Measurements from ENCODE around the gene GMCL2.
"Not testable (repeated sequence)": the region's sequence is repeated elsewhere in the genome, so short reads cannot be mapped to it uniquely, and the experiment has no call there.

Gene GMCL2

DNA sequence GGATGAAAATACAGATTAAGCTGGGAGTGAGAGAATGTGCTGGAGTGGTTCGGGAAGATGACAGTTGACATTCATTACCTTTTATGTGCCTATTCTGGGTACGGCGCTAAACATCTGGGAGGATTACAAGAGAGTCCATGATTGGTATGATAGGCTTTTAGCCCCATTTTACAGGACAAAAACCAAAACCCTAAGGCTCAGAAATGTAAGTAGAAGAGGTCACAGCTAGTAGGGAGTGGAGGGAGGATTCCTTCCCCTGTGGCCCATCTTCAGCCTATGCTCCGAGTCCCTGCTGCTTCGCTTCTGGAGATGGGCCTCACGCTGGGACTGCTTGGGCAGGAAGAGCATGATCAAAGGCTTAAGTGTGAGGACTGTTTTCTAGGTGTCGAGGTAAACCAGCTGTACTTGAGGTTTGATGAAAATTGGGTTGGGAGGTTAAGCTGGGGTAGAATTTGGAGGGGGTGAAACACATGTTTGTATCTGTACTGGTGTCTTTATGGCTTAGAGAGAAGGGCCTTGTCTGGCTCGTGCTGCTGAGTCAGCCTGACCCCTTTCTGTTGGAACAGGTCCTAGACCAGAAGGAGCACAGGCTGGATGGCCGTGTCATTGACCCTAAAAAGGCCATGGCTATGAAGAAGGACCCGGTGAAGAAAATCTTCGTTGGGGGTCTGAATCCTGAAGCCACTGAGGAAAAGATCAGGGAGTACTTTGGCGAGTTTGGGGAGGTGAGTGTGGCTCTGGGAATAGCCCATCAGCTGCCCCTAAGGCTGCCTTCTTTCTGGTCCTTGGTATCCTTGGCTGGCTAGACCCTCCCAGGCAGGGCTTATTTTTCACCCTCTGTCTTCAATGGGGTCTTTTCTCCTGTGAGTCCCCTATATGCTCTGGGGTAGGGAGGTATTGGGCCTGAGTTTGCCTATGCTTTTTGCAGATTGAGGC, 19.3 kb upstream of the GMCL2 start:
- no peak for DNase-seq (ENCODE audit: low read depth in 2 of 2)

DNA sequence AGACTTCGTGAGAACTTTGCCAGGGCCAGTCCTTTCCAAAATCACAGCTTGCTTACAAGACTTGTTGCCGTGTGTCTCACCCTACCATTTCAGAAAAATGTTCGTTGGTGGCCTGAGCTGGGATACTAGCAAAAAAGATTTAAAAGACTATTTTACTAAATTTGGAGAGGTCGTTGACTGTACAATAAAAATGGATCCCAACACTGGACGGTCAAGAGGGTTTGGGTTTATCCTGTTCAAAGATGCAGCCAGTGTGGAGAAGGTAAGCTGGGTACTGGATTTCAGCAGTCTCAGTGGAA, 18.5 kb upstream of the GMCL2 start:
- DNase-seq (ENCODE audit: low read depth in 2 of 2): no peak

DNA sequence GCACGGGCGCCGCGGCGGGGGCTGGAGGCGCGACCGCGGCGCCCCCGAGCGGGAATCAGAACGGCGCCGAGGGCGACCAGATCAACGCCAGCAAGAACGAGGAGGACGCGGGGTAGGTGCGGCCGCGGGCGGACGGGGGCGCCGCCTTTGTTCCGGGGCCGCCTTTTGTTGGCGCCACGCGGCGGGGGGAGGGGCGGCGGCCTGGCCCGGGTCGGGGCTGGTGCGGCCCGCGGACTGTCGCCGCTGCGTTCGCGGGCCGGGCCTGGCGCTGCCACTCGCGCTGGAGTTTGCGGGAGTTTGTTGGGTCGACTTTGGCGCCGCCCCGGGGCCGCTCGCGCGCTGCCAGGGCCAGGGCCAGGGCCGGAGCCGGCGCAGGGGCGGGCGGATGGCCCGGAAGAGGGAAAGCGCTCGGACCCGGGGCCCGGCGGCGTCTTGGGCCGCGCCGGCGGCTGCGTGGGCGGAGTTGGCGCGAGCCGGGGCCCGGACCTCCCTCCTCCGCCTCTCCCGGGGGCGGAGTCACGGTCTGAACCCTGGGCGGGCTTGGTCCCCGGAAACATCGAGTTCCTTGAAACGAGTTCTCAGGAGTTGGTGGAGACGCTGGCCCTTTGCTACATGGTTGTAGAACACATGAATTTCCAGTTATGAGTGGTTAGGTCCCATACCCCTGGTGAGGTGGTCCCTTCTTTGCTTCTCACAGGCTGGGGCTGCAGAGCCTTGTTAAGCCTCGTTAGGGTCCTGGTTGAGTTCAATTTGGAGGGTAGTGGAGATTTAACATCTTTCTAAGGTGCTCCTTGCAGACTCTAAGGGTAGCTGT, 18.0 kb upstream of the GMCL2 start:
- DNase-seq (ENCODE audit: low read depth in 2 of 2): peak; percentile 37 to 42

DNA sequence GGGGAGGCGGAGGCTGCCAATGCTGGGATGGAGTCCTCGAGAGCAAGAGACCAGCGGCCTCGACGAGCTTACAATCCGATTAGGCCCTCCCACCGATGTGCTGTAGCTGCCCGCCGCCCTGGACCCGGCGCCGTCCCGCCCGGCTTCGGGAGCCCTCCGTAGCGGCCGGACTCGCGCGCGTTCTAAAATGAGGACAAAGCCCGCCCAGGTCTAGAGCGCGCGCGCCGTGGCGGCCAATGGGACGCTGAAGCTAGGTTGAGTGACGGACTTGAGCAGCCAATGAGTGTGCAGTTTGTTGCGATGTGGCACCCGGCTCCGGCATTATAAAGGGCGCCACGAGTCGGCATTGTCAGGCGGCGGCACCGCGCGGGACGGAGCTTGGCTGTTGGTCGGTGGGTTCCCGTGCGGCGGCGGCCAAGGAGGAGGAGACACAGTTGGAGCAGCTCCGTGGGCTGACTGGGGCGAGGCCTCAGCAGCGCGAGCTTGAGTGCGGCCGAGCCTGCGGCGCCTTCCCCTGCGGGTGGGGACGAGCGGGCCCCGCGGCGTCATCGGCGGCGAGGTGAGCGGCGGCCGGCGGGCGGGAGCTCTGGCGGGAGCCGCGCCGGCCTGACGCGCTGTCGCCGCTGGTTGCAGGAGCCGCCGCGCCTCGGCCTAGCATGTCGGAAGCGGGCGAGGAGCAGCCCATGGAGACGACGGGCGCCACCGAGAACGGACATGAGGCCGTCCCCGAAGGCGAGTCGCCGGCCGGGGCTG, 17.2 kb upstream of the GMCL2 start, which contains the start of gene HNRNPAB:
HNRNPAB (plus strand) TSS at position 352 of the 753 bp plus-strand sequence; CDS start at position 657, 305 bp downstream.
- peak; percentile 92 to 93 for DNase-seq (ENCODE audit: low read depth in 2 of 2)

DNA sequence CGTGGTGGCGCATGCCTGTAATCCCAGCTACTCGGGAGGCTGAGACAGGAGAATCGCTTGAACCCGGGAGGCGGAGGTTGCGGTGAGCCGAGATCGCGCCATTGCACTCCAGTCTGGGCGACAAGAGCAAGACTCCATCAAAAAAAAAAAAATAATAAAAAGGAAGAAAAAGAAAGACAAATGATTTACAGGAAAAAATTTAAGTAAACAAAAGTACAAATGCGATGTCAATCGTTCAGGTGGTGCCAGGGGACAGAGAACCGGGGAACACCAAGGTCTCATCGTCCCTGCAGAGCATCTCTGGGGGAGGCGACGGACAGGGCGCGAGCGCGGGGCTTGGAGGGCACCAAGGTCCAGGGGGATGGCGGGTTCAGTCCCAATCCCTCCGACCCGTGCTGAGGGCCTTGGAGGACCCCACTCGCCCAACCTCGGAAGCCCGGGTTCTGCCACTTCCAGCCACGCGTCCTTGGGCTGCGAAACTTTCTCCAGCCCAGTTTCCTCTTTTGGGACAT, 16.6 kb upstream of the GMCL2 start:
- no peak for DNase-seq (ENCODE audit: low read depth in 2 of 2)

DNA sequence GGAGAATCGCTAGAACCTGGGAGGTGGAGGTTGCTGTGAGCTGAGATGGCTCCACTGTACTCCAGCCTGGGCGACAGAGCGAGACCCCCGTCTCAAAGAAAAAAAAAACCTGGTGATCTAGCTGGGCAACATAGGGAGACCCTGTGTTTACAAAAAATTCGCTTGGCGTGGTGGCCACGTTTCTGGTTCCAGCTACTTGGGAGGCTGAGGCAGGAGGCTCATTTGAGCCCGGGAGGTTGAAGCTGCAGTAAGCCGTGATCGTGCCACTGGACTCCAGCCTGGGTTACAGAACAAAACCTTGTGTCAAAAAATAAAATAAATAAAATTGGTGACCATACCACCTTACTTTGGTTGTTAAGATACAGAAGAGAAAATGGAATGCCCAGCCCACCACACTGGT, 15.4 kb upstream of the GMCL2 start:
- DNase-seq (ENCODE audit: low read depth in 2 of 2): no peak

DNA sequence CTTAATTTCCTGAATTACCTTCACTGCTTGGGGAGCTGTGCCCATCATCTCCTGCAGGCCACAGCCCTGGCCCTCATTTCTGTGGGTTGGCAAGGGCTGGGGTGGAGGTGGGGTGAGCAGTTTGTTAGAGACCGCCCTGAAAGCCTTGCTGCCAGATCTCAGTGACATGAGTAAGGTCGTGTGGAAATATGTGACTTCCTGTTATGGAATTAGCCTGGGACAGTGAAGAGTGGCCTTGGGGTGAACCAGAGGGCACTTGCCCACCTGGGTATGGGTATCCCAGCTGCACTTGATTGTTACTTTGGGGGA, 14.7 kb upstream of the GMCL2 start:
- no peak for DNase-seq (ENCODE audit: low read depth in 2 of 2)

DNA sequence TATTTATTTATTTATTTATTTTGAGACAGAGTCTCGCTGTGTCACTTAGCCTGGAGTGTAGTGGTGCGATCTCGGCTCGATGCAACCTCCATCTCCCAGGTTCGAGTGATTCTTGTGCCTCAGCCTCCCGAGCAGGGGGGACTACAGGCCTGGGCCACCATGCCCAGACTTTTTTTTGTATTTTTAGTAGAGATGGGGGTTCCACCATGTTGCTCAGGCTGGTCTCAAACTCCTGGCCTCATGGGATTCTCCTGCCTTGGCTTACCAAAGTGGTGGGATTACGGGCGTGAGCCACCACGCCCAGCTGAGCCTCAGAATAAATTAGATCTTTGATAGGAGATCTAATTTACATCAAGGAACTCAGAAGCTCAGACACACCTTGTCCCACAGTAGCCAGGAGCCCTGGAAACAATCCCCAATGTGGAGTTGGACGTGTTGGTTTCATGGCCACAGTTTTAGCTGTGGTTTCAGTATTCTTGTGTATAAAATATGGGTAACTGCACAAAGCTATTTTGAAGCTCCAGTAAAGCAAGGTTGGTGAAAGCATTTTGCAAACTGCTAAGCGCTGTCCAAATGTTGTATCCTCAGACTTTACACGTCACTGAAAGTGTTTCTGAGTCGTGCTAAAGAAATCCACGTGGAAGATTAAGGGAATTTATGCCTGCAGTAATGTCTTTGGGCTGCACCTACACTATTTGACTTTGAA, 14.2 kb upstream of the GMCL2 start:
- DNase-seq (ENCODE audit: low read depth in 2 of 2): no peak

DNA sequence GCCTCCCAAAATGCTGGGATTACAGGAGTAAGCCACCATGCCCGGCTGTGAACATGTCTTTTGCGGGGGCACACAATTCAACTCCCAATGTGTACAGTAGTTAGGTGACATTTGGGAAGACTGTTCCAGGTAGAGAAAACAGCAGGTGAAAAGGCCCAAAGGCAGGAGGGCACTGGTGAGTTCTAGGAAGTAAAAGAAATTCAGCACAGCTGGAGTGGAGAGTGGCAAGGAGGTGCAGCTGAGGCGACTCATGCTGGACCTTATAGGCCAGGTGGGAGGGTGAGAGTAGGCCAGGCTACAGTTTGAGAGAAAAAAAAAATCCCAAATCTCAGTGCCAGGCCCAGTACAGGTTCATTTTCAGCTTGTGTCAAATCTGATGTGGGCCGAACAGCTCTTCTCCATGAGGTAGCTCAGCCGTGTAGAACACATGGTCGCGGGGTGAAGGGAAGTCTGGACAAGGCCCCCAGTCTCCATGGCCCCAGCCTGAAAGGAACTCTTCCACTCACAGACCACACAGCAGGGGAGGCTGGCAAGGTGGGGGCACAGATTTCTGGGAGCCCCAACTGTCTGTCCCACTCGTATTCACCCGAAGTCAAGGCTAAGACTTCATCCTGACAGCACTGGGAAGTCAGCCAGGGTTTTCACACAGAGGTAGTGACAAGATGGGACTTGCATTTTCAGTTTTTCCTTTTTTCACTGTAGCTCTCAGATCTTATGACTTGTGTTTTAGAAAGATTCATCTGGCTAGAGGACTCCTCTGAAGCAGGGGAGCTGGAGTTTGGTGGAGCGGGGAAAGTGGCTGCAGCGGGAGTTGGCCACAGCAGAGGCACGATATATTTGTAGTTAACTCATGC, 12.6 kb upstream of the GMCL2 start:
- DNase-seq (ENCODE audit: low read depth in 2 of 2): no peak

DNA sequence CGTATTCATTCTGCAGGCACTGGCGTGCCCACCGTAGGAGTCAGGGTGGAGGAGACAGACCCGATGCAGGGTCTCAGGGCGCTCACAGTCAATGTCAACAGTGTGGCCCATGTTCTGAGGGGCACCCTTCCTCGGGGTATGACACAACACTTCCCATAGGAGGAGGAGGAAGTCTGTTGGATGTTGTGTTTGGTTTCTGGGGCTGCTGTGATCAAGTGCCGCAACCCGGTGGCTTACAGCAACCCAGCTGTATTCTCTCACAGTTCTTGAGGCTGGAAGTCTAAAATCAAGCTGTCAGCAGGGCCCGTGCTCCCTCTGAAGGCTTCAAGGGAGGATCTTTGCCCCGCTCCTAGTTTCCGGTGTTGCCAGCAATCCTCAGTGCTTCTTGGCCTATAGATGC, 11.5 kb upstream of the GMCL2 start:
- no peak for DNase-seq (ENCODE audit: low read depth in 2 of 2)

DNA sequence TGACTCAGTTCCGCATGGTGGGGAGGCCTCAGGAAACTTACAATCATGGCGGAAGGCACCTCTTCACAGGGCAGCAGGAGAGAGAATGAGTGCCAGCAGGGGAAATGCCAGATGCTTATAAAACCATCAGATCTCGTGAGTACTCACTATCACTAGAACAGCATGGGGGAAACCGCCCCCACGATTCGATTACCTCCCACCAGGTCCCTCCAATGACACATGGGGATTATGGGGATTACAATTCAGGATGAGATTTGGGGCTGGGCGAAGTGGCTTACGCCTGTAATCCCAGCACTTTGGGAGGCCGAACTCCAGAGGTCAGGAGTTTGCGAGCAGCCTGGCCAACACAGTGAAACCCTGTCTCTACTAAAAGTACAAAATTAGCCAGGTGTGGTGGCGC, 11.0 kb upstream of the GMCL2 start:
- DNase-seq (ENCODE audit: low read depth in 2 of 2): not testable (repeated sequence)

DNA sequence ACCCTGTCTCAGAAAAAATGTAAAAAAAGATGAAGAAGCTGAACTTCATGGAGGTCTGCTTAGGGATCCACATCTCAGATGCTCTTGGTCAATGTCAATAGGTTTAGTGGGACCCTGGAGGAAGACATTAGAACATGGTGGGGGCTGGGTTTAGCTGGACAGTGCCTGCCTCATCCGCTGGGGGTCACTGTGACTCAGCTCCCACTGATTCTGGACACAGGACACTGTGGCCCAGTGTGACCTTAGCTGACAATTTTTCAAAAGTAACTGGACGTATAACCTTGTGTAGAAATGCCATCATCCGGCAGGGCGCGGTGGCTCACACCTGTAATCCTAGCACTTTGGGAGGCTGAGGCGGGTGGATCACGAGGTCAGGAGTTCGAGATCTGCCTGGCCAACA, 9.8 kb upstream of the GMCL2 start:
- DNase-seq (ENCODE audit: low read depth in 2 of 2): no peak

DNA sequence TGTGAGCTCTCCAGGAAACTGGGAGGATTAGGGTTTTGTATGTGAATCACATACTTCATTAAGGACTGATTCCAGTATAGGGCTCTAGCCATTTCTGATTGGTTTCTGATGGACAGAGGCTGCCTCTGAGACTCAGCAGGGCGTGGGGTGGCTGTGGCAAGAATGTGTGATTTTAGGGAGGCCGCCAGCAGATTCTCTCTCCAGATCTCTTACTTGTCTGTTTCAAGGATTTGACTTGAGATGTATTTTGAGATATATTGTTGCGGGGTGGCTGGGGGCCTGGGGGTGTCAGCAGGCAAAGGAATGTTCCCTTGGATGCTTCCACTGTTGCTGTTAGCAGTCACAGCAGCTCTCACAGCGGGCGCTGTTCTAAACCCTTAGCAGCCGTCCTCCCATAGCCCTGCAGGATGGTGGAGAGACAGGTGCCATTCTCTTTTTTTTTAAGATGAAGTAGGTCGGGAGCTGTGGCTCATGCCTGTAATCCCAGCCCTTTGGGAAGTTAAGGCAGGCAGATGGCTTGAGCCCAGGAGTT, 9.2 kb upstream of the GMCL2 start:
- DNase-seq (ENCODE audit: low read depth in 2 of 2): no peak

DNA sequence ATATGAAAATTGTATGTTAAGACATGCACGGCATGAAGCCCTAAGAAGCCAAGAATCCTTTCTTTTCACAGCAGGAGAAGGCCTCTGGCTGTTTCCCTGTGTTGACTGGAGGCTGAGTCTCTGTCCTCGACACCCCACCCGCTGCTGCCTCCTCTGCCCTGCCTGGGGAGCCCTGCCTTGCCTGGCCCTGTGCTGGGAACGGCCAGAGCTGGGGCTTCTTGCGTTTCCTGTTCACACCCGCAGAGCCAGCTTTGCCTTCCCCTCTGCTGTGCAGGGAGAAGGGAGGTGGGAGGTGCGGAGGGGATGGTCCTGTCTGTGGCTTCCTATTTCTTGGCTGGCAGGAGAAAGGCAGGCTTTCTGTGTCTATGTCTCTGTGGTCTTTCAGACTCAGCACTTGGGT, 6.9 kb upstream of the GMCL2 start:
- no peak for DNase-seq (ENCODE audit: low read depth in 2 of 2)

DNA sequence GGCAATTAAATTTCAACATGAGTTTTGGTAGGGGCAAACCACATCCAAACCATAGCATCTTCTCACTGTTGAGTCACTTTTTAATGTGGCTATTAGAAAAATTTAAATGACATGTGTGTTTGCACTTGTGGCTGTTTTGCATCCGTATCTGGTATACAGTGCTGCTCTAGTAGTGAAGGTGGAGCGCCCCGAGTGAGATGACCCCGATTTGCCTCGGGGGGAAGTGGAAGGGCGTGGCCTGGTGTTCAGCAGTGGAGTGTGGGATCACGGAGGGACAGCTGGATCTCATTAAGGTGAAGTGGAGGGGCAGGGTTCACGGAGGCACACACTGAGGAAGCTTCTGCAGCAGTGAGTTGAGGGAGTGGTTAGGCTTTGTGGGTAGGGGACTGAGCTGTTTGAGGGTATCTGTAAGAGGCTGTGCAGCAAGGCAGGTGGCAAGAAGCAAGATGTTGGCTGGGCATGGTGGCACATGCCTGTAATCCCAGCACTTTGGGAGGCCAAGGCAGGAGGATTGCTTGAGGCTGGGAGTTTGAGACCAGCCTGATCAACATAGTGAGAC, 6.2 kb upstream of the GMCL2 start:
- DNase-seq (ENCODE audit: low read depth in 2 of 2): no peak

DNA sequence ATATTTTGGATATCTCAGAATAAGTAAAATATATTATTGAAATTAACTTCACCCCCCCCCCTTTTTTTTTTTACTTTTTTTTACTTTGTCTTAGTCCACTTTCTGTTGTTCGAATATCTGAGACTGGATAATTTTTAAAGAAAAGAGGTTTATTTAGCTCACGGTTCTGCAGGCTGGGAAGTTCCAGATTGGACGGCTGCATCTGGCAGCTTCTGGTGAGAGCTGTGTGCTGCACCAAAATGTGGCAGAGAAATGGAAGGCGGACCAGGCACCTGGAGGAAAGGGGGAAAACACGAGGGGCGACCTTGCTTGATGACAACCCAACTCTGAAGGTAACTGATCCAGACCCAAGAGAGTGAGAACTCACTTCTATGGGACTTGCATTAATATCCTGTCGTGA, 5.6 kb upstream of the GMCL2 start:
- no peak for DNase-seq (ENCODE audit: low read depth in 2 of 2)

DNA sequence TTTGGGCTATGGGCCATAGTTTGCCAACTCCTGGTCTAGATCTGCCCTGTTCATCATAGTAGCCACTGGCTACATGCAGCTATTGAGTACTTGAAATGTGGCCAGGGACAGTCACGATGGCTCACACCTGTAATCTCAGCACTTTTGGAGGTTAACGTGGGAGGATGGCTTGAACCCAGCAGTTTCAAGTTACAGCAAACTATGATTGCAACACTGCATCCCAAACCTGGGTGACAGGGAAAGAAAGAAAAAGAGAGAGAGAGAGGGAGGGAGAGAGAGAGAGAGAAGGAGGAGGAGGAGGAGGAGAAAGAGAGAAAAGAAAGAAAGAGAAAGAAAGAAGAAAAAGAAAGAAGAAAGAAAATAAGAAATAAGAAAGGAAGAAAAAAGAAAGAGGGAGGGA, 5.1 kb upstream of the GMCL2 start:
- DNase-seq (ENCODE audit: low read depth in 2 of 2): no peak

DNA sequence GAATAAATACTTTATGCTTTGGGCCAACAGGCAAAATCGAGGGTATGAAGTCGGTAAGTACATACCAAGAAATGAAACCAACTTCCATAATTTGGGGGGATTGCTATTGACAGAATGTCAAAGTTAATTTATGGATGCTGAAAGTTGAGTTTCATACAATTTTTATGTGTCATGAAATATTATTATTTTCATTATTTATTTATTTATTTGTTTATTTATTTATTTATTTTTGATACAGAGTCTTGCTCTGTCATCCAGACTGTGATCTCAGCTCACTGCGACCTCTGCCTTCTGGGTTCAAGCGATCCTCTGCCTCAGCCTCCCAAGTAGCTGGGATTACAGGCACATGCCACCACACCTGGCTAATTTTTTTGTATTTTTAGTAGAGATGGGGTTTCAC, 4.5 kb upstream of the GMCL2 start:
- DNase-seq (ENCODE audit: low read depth in 2 of 2): no peak

DNA sequence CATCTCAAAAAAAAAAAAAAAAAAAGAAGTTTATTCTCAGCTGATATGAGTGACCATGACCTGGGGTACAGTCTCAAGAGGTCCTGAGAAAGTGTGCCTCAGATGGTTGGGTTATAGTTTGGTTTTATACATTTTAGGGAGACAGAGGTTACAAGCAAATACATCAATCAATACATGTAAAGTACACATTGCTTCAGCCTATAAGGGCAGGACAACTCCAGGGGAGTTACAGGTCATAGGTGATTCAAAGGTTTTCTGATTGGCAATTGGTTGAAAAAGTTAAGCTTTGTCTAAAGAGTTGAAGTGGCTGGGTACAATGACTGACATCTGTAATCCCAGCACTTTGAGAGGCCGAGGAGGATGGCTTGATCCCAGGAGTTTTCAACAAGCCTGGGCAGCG, 2.3 kb upstream of the GMCL2 start:
- DNase-seq (ENCODE audit: low read depth in 2 of 2): no peak

DNA sequence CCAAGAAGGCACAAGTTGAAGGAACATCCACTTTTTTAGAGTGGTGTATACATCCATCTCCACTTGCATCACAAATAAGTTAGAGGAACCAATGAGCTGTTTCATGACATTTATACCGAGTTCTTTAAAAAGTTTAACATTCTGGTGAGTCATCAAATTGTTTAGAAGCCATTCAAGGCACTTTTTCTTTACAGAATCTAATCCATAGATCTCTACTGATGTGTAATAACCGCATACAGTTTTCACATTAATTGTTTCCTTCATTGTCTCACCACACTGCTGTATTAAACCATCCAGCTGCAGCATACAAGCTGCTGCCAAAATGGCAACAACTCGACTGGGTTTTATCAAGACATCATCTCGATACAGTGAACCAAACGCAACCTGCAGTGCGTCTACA, 744 bp downstream of the GMCL2 start:
- DNase-seq (ENCODE audit: low read depth in 2 of 2): peak; percentile 47 to 49
